Measurements from ENCODE around the gene DHX35.

GRCh38 chr20:39080326-39080725 lies 118.2 kb downstream of the DHX35 start:
- TF ChIP-seq CTCF (conservative IDR thresholded peaks at IDR 0.05; ENCODE audit: low read depth, low read length) (no peak), EZH2 (IDR thresholded peaks at IDR 0.05; ENCODE audit: borderline replicate concordance, low read depth, low read length, poor library complexity, severe bottlenecking) (no peak)

Measured in A673 (cell line).